ENCODE measurements around the gene USF2.

The USF2 gene

GRCh38 chr19:35253316-35254286 lies 15.2 kb upstream of the USF2 start:
- no peak for TF ChIP-seq CTCF (IDR thresholded peaks at IDR 0.05; ENCODE audit: control insufficient read depth, insufficient read depth, low read depth, low read length, missing control alignments)
- no peak overlapping the region for H3K4me3 ChIP-seq (ENCODE audit: control insufficient read depth, low read depth, low read length)
- no peak for DNase-seq (ENCODE audit: low read depth)

GRCh38 chr19:35254341-35255297 lies 14.1 kb upstream of the USF2 start:
- TF ChIP-seq CTCF (IDR thresholded peaks at IDR 0.05; ENCODE audit: control insufficient read depth, insufficient read depth, low read depth, low read length, missing control alignments) = no peak
- no peak for DNase-seq (ENCODE audit: low read depth)
- no peak overlapping the region for H3K4me3 ChIP-seq (ENCODE audit: control insufficient read depth, low read depth, low read length)

- no peak for DNase-seq (ENCODE audit: low read depth)
- no peak overlapping the region for H3K4me3 ChIP-seq (ENCODE audit: control insufficient read depth, low read depth, low read length)
- TF ChIP-seq CTCF (IDR thresholded peaks at IDR 0.05; ENCODE audit: control insufficient read depth, insufficient read depth, low read depth, low read length, missing control alignments) = no peak
Observed at GRCh38 chr19:35256566-35256965, 12.2 kb upstream of the USF2 start.

GRCh38 chr19:35257113-35257461 lies 11.7 kb upstream of the USF2 start:
- H3K4me3 ChIP-seq (ENCODE audit: control insufficient read depth, low read depth, low read length) = no peak overlapping the region
- no peak for DNase-seq (ENCODE audit: low read depth)
- no peak for TF ChIP-seq CTCF (IDR thresholded peaks at IDR 0.05; ENCODE audit: control insufficient read depth, insufficient read depth, low read depth, low read length, missing control alignments)

- H3K4me3 ChIP-seq (ENCODE audit: control insufficient read depth, low read depth, low read length) = no peak overlapping the region
- DNase-seq (ENCODE audit: low read depth) = no peak
- TF ChIP-seq CTCF (IDR thresholded peaks at IDR 0.05; ENCODE audit: control insufficient read depth, insufficient read depth, low read depth, low read length, missing control alignments) = no peak
Observed at GRCh38 chr19:35260694-35261304, 8.0 kb upstream of the USF2 start.
